Common myeloid progenitor, CD34-positive (primary cell): ENCODE results near the gene GLI1.

Experiments
- CTCF ChIA-PET: fragments of 350-600 bp; sonication (Branson Sonifier 250); formaldehyde crosslinking; loops from one replicate; lab custom pipeline; 2021; ENCODE audit warnings: antibody characterized with exemption; lab: Charles Lee
- POLR2A ChIA-PET: fragments of 350-600 bp; sonication (Branson Sonifier 250); formaldehyde crosslinking; loops from one replicate; lab custom pipeline; 2021; ENCODE audit warnings: antibody characterized with exemption; lab: Charles Lee
- DNase-seq, 3 donors: peaks; one replicate each; pipeline versions ENCODE4 v3.0.0 to v3.0.0-alpha.2; 2013
- H3K27ac ChIP-seq, 2 experiments: 1 replicate in 1 of 2; 2 replicates in 1 of 2; pipeline ENCODE4 v1.7.0; 2013; ENCODE audit warnings: inconsistent platforms in 2 of 2, low read length in 2 of 2, mild to moderate bottlenecking in 2 of 2, low read depth in 1 of 2, moderate library complexity in 1 of 2; ENCODE audit not compliant: severe bottlenecking in 2 of 2, insufficient read depth in 1 of 2, poor library complexity in 1 of 2
- H3K27me3 ChIP-seq, 5 experiments: replicated peaks in 2 of 5; 1 replicate in 3 of 5; 2 replicates in 2 of 5; pipeline versions ENCODE4 v1.6.1 to v1.7.0; 2013; ENCODE audit warnings: low read length in 4 of 5, mild to moderate bottlenecking in 2 of 5, moderate library complexity in 2 of 5, inconsistent platforms in 1 of 5; ENCODE audit not compliant: insufficient read depth in 5 of 5, control insufficient read depth in 4 of 5
- H3K36me3 ChIP-seq, 4 experiments: 1 replicate in 2 of 4; 2 replicates in 2 of 4; pipeline versions ENCODE4 v1.6.1 to v1.7.0; 2013; ENCODE audit warnings: low read length in 3 of 4, control low read depth in 1 of 4, mild to moderate bottlenecking in 1 of 4; ENCODE audit not compliant: control insufficient read depth in 4 of 4, insufficient read depth in 4 of 4
- H3K4me1 ChIP-seq, 4 experiments: 1 replicate in 3 of 4; 2 replicates in 1 of 4; pipeline versions ENCODE4 v1.6.1 to v1.7.1; 2013; ENCODE audit warnings: low read length in 3 of 4, mild to moderate bottlenecking in 3 of 4, control low read depth in 1 of 4, inconsistent platforms in 1 of 4, moderate library complexity in 1 of 4; ENCODE audit not compliant: control insufficient read depth in 4 of 4, insufficient read depth in 4 of 4; ENCODE audit errors: control extremely low read depth in 1 of 4
- H3K4me3 ChIP-seq, 7 experiments: 1 replicate in 4 of 7; 2 replicates in 3 of 7; pipeline versions ENCODE4 v1.5.1 to v1.7.0; 2013; ENCODE audit warnings: mild to moderate bottlenecking in 7 of 7, low read length in 6 of 7, moderate library complexity in 6 of 7, inconsistent platforms in 2 of 7, low read depth in 2 of 7, control low read depth in 1 of 7; ENCODE audit not compliant: insufficient read depth in 4 of 7, control insufficient read depth in 1 of 7; ENCODE audit errors: extremely low read depth in 1 of 7
- H3K9me3 ChIP-seq, 5 experiments: 1 replicate in 4 of 5; 2 replicates in 1 of 5; pipeline versions ENCODE4 v1.6.1 to v1.7.1; 2013; ENCODE audit warnings: low read length in 4 of 5, mild to moderate bottlenecking in 2 of 5, inconsistent platforms in 1 of 5, low read depth in 1 of 5, moderate library complexity in 1 of 5; ENCODE audit not compliant: control insufficient read depth in 4 of 5, insufficient read depth in 2 of 5; ENCODE audit errors: control extremely low read depth in 1 of 5
- WGBS: methylation state at CpG from one replicate; pipeline ENCODE4 v1.1.5; 2013; ENCODE audit not compliant: insufficient coverage; 5-methylcytosine and 5-hydroxymethylcytosine counted together

Gene GLI1

GRCh38 chr12:57448669-57449068 lies 10.9 kb upstream of the GLI1 start:
- no peak overlapping the region for H3K27ac ChIP-seq
- CTCF ChIA-PET: interaction anchor here (1.2 to 18.4 kb wide), 6 partner anchors 10 to 137 kb away, joined by 4 to 518 read pairs (median 6); partner anchors contain the start of genes GLI1 and INHBC
- POLR2A ChIA-PET: no interaction called here
- H3K9me3 ChIP-seq: no peaks in the 10 kb centered on the region
- no peaks in the 10 kb centered on the region for H3K27me3 ChIP-seq
- no peaks in the 10 kb centered on the region for H3K36me3 ChIP-seq
- H3K4me1 ChIP-seq: peaks cover 0 to 6% (median 0%) of the 10 kb centered on the region in 4 experiments
- DNase-seq: no peak
- 100% methylated on average over 1 of the region's 2 CpGs for WGBS
- no peak overlapping the region for H3K4me3 ChIP-seq

GRCh38 chr12:57449375-57449774 lies 10.2 kb upstream of the GLI1 start:
- ChIA-PET CTCF (interaction anchor here (1.2 to 18.4 kb wide), 7 partner anchors 9 to 138 kb away, joined by 3 to 518 read pairs (median 4); partner anchors contain the start of genes GLI1 and INHBC), POLR2A (no interaction called here)
- no peak for DNase-seq
- Histone ChIP-seq H3K27ac (no peak overlapping the region), H3K4me3 (no peak overlapping the region), H3K9me3 (no peaks in the 10 kb centered on the region), H3K27me3 (no peaks in the 10 kb centered on the region), H3K4me1 (peaks cover 0 to 7% (median 0%) of the 10 kb centered on the region in 4 experiments), H3K36me3 (no peaks in the 10 kb centered on the region)
- WGBS: over 99% methylated on average over 7 of the region's 7 CpGs

- Histone ChIP-seq H3K4me1 (peaks cover 0 to 11% (median 0%) of the 10 kb centered on the region in 4 experiments), H3K27ac (no peak overlapping the region), H3K9me3 (no peaks in the 10 kb centered on the region), H3K36me3 (no peaks in the 10 kb centered on the region), H3K4me3 (no peak overlapping the region), H3K27me3 (no peaks in the 10 kb centered on the region)
- WGBS: 94% methylated on average over 3 of the region's 3 CpGs
- CTCF ChIA-PET: interaction anchor here (1.2 to 18.4 kb wide), 13 partner anchors 8 to 189 kb away, joined by 3 to 518 read pairs (median 4); partner anchors contain the start of genes GLI1 and INHBC
- no peak for DNase-seq
- POLR2A ChIA-PET: no interaction called here
Measured at GRCh38 chr12:57450057-57450456, 9.5 kb upstream of the GLI1 start.

- Histone ChIP-seq H3K27ac (no peak overlapping the region), H3K4me1 (peaks cover 0 to 18% (median 6%) of the 10 kb centered on the region in 4 experiments), H3K4me3 (no peak overlapping the region), H3K36me3 (no peaks in the 10 kb centered on the region), H3K27me3 (no peaks in the 10 kb centered on the region), H3K9me3 (no peaks in the 10 kb centered on the region)
- CTCF ChIA-PET: interaction anchor here (0.5 to 18.4 kb wide), 14 partner anchors 8 to 1580 kb away, joined by 3 to 518 read pairs (median 6); partner anchors contain the start of genes GLI1 and INHBC
- POLR2A ChIA-PET: interaction anchor here (0.6 kb wide), 1 partner anchor 150 kb away, joined by 4 read pairs; no protein-coding TSS in a partner anchor
- WGBS: 94% methylated on average over 5 of the region's 6 CpGs
- DNase-seq: no peak
Measured at GRCh38 chr12:57451233-57451778, 8.3 kb upstream of the GLI1 start.

- POLR2A ChIA-PET: interaction anchor here (1.1 kb wide), 1 partner anchor 145 kb away, joined by 7 read pairs; no protein-coding TSS in a partner anchor
- no peaks in the 10 kb centered on the region for H3K36me3 ChIP-seq
- CTCF ChIA-PET: interaction anchor here (0.5 to 18.4 kb wide), 37 partner anchors 8 to 1581 kb away, joined by 3 to 518 read pairs (median 5); partner anchors contain the start of genes ARHGAP9 and INHBC
- no peak overlapping the region for H3K4me3 ChIP-seq
- DNase-seq: no peak
- 47% methylated on average over 5 of the region's 9 CpGs for WGBS
- peaks cover 0 to 18% (median 6%) of the 10 kb centered on the region in 4 experiments for H3K4me1 ChIP-seq
- no peaks in the 10 kb centered on the region for H3K9me3 ChIP-seq
- no peak overlapping the region for H3K27ac ChIP-seq
- H3K27me3 ChIP-seq: no peaks in the 10 kb centered on the region
Measured at GRCh38 chr12:57452181-57452936, 7.2 kb upstream of the GLI1 start.

DNA sequence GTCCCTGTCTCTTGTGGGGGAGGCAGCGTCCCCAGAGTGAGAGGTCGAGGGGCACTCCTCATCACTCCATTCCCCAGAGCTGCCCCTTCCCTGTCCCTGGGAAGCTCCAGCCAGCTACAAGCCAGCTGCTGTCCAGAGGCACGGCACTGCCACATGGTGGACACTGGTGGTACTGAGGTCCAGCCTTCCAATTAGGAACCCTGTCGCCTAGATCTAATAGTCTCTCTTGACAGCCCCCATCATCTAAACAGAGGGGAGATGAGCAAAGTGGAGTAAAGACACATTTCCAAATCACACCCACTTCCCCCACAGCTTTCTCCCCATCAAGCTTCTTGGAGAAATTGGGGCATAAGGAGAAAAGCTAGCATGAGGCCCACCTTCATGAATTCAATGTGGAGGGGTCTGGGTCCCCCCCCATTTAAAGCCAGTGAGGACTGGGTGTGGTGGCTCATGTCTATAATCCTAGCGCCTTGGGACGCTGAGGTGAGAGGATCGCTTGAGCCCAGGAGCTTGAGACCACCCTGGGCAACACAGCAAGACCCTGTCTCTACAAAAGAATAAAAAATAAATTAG lies 6.6 kb upstream of the GLI1 start:
- ChIA-PET POLR2A (interaction anchor here (1.1 kb wide), 1 partner anchor 146 kb away, joined by 7 read pairs; no protein-coding TSS in a partner anchor), CTCF (interaction anchor here (0.7 to 18.4 kb wide), 35 partner anchors 8 to 238 kb away, joined by 3 to 518 read pairs (median 5); partner anchors contain the start of genes ARHGAP9 and INHBC)
- peaks cover 0 to 18% (median 6%) of the 10 kb centered on the region in 4 experiments for H3K4me1 ChIP-seq
- H3K27me3 ChIP-seq: no peaks in the 10 kb centered on the region
- DNase-seq: peak; percentile 50 to 73 (median 57)
- H3K36me3 ChIP-seq: no peaks in the 10 kb centered on the region
- no peaks in the 10 kb centered on the region for H3K9me3 ChIP-seq
- no peak overlapping the region for H3K4me3 ChIP-seq
- WGBS: 55% methylated on average over 4 of the region's 7 CpGs
- no peak overlapping the region for H3K27ac ChIP-seq
